HG03060 (cell line): ENCODE results near the gene SLC51B.
"Not testable (repeated sequence)": the region's sequence is repeated elsewhere in the genome, so short reads cannot be mapped to it uniquely, and the experiment has no call there.

Experiments
- ATAC-seq: cut with Tn5 transposase; IDR thresholded peaks from one replicate; pipeline ENCODE4 v1.9.1; 2021; ENCODE audit warnings: low read depth, moderate number of reproducible peaks; ENCODE audit not compliant: unreplicated experiment

The SLC51B gene

DNA sequence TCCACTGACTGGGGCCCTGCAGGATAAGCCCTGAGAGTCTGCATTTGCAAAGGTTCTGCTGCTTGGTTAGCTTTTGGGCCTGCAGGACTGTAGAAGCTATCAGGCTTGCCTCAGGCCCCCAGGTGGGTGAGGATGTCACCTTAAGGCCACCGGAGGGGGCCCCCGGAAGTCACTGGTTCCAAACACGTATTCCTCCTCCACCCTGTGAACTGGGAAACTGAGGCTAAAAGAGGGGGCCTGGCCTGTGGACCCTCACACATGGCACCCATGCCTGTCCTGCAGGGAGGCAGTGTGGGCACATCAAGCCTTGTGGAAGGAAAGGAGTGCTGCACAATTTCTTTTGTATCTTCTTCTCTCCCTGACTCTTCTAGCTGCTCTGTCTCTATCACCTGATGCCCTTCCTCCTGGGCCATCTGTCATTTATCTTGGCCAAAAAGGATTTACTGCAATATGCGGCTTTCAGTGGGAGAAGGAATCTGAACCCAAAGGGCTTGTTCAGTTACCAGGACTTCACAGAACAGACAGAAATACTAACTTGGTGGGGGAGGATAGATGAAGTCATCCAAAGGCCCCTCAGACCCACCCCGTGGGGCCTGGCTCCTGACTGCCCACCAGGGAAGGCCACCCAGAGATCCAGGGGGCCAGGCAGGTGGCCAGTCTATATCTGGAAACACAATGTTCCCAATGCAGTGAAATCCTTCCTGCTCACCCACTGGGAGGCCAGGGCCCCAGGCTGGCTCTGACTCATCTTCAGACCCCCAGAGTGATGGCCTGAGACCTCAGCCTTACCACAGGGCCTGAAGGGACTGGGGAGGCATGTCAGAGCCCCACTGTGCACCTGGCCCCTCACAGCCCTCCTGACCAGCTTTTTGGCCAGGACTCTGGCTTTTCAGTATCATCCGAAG is 51.5 kb downstream of the SLC51B start:
- no peak for ATAC-seq

- no peak for ATAC-seq
Observed at GRCh38 chr15:65097651-65098263, 52.6 kb downstream of the SLC51B start.

GRCh38 chr15:65099336-65099735 is 54.1 kb downstream of the SLC51B start:
- ATAC-seq: no peak

GRCh38 chr15:65099801-65100200 is 54.6 kb downstream of the SLC51B start:
- not testable (repeated sequence) for ATAC-seq

- ATAC-seq: no peak
Observed at GRCh38 chr15:65100442-65100841, 55.3 kb downstream of the SLC51B start.

DNA sequence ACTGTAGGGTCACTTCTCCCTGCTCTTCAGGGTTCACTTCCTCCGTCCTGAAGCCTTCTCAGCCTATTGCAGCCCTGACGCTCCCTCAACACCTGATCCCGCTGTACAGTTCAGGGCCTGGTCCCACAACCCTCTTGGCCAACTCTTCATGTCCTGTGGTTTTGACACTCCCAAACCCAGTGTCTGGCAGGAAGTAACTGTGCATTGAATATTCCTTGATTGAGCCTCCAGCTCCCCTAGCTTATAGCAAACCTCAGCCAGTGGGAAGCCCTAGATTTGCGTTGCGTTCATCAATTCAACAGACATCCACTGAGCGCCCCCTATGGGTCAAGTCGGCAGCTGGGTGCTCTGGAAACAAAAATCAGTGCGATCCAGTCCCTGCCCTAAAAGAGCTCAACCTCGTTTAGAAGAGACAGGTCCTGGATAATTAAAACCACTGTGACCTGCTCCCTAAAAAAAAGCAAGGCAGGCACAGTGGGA is 56.3 kb downstream of the SLC51B start:
- ATAC-seq: no peak

DNA sequence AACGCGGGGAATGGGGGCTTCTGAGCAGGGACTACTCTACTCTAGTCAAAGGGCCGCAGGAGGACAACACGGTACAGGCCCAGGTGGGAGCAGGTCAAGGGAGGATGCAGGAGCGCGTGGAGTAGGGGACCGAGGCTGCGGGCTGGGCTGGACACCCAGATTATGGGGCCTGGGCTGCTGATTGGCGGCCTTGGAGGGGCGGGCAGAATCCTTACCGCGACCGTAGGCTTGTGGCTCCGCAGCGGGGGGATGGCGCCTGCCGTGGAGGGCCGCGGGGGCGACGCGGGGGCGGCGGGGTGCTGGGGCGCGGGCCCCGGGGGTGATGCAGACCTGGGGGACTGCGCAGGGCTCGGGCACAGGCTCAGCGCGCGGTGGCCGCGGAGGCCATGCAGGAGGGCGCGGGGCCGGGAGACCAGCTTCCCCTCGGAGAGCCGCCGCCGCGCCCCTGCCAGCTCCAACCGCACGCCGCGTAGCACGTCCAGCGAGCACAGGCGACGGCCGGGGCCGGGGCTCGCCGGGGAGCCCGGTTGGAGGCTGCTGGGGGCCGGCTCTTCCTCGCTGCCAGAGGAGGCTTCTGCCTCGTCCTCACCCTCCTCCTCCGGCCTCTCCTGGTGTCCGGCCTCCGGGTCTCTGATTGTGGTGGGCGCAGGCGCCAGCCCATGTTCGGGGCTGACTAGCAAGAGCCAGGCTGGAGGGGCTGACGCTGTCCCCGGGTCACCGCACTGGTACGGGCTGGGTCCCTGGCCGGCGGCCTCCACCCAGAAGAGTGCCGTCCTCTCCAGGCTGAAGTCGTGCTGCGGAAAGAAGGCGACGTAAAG is 56.9 kb downstream of the SLC51B start:
- no peak for ATAC-seq

GRCh38 chr15:65102912-65103311 is 57.7 kb downstream of the SLC51B start:
- ATAC-seq: no peak
